Activated T-cell treated with anti-CD3 and anti-CD28 coated beads, Interleukin-2, amount 50 U/mL, for 1 hour (primary cell): ENCODE results near the gene NDC80.
A peak's percentile ranks its signal among the peaks of the same experiment; 100 is the strongest.
"Not testable (repeated sequence)": the region's sequence is repeated elsewhere in the genome, so short reads cannot be mapped to it uniquely, and the experiment has no call there.

ENCODE experiments used
- DNase-seq: peaks from one replicate; pipeline ENCODE4 v3.0.0-alpha.2; 2020

NDC80 gene

GRCh38 chr18:2571200-2572170 lies at the start of gene NDC80, which contains the start of gene METTL4:
TSS of gene NDC80 (plus strand) at chr18:2571557. CDS start at chr18:2572986, 1,429 bp downstream.
TSS of gene METTL4 (minus strand) at chr18:2571505. CDS start at chr18:2567216, 4,289 bp downstream.
- peak; percentile 87 for DNase-seq

GRCh38 chr18:2522112-2522511 lies 49.2 kb upstream of the NDC80 start:
- no peak for DNase-seq

GRCh38 chr18:2524794-2525198 lies 46.6 kb upstream of the NDC80 start:
- DNase-seq: not testable (repeated sequence)

GRCh38 chr18:2526329-2526728 lies 45.0 kb upstream of the NDC80 start:
- DNase-seq: no peak

- DNase-seq: no peak
These were observed 42.2 kb upstream of the NDC80 start for GRCh38 chr18:2529154-2529553.

- DNase-seq: no peak
These were observed 39.6 kb upstream of the NDC80 start for GRCh38 chr18:2531751-2532150.

- no peak for DNase-seq
These were observed 38.6 kb upstream of the NDC80 start for GRCh38 chr18:2532797-2533196.

GRCh38 chr18:2534906-2535305 lies 36.5 kb upstream of the NDC80 start:
- no peak for DNase-seq

GRCh38 chr18:2535419-2535910 lies 35.9 kb upstream of the NDC80 start:
- no peak for DNase-seq

- no peak for DNase-seq
These were observed 35.3 kb upstream of the NDC80 start for GRCh38 chr18:2536063-2536462.

- no peak for DNase-seq
These were observed 34.9 kb upstream of the NDC80 start for GRCh38 chr18:2536493-2536892.

GRCh38 chr18:2537296-2537695 lies 34.1 kb upstream of the NDC80 start:
- no peak for DNase-seq

- no peak for DNase-seq
These were observed 33.1 kb upstream of the NDC80 start for GRCh38 chr18:2538236-2538635.

- no peak for DNase-seq
These were observed 32.5 kb upstream of the NDC80 start for GRCh38 chr18:2538844-2539243.

- no peak for DNase-seq
These were observed 30.8 kb upstream of the NDC80 start for GRCh38 chr18:2540575-2540974.

GRCh38 chr18:2541925-2542563 lies 29.3 kb upstream of the NDC80 start:
- not testable (repeated sequence) for DNase-seq

GRCh38 chr18:2545155-2545554 lies 26.2 kb upstream of the NDC80 start:
- no peak for DNase-seq

GRCh38 chr18:2547477-2548087 lies 23.8 kb upstream of the NDC80 start:
- no peak for DNase-seq

- no peak for DNase-seq
These were observed 21.9 kb upstream of the NDC80 start for GRCh38 chr18:2549462-2549861.

GRCh38 chr18:2551425-2551824 lies 19.9 kb upstream of the NDC80 start:
- DNase-seq: no peak

GRCh38 chr18:2554696-2555095 lies 16.7 kb upstream of the NDC80 start:
- no peak for DNase-seq

- no peak for DNase-seq
These were observed 15.5 kb upstream of the NDC80 start for GRCh38 chr18:2555895-2556294.

GRCh38 chr18:2557536-2557935 lies 13.8 kb upstream of the NDC80 start:
- DNase-seq: no peak
